Activated T-helper 1 cell treated with anti-CD3 and anti-CD28 coated beads, Interleukin-12 subunit alpha, Interleukin-12 subunit beta, Interleukin-2, Interleukin-4 antibody, amounts not matched to agents 30 ng/mL and 10 ng/mL and 1 ng/mL, durations not matched to agents 14 hours and 24 hours and 36 hours (primary cell): ENCODE data around the gene RBFOX2. TPM values are rescaled to one million over a fixed set of nuclear protein-coding genes. Genes with fewer than 3 reads are reported as not detected.
"Not testable (repeated sequence)": the region's sequence is repeated elsewhere in the genome, so short reads cannot be mapped to it uniquely, and the experiment has no call there.

ENCODE experiments used
- DNase-seq: peaks from one replicate; pipeline ENCODE4 v3.0.0; 2021; ENCODE audit warnings: low spot score
- H3K27ac Mint-ChIP-seq: one replicate; pipeline ENCODE4 v1.8.0; 2021; ENCODE audit warnings: mild to moderate bottlenecking, mixed read lengths
- H3K27me3 Mint-ChIP-seq: one replicate; pipeline ENCODE4 v1.8.0; 2022; ENCODE audit warnings: mild to moderate bottlenecking, moderate library complexity, mixed read lengths; ENCODE audit not compliant: insufficient read depth
- H3K36me3 Mint-ChIP-seq: one replicate; pipeline ENCODE4 v1.8.0; 2021; ENCODE audit warnings: low read depth, mixed read lengths
- H3K4me1 Mint-ChIP-seq: one replicate; pipeline ENCODE4 v1.8.0; 2021; ENCODE audit warnings: low read depth, mixed read lengths
- H3K4me3 Mint-ChIP-seq: one replicate; pipeline ENCODE4 v1.8.0; 2021; ENCODE audit warnings: mild to moderate bottlenecking, moderate library complexity, mixed read lengths
- H3K9me3 Mint-ChIP-seq: one replicate; pipeline ENCODE4 v1.8.0; 2021; ENCODE audit warnings: mixed read lengths
- intact Hi-C: fragments of 100-400 bp; cut with micrococcal nuclease; formaldehyde crosslinking; loops from one replicate; pipeline ENCODE4 v1.15.1; 2024
- total RNA-seq: library from RNA; stranded (reverse); gene quantifications from 2 replicates; pipeline ENCODE4 v1.2.3, GENCODE V29; 2022

Gene RBFOX2
- total RNA-seq, 1 donor from 2014 or later, result 3.8 TPM

DNA sequence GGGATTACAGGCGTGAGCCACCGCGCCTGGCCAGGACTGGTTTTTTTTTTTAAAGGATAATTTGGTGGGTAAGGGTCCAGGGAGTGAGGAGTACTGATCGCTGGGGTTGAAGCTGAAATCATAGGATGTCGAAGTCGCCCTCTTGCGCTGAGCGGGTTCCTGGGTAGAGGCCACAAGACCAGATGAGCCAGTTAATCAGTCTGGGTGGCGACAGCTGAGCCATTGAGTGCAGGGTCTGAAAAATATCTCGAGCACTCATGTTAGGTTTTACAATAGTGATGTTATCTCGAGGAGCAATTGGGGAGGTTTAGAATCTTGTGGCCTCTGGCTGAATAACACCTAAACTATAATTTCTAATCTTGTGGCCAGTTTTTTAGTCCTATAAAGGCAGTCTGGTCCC is 303.1 kb downstream of the RBFOX2 start:
- Mint-ChIP-seq H3K27me3 (peaks cover 2% of the 10 kb centered on the region), H3K4me1 (no peaks in the 10 kb centered on the region), H3K36me3 (no peaks in the 10 kb centered on the region), H3K27ac (no peak overlapping the region), H3K4me3 (no peak overlapping the region), H3K9me3 (no peaks in the 10 kb centered on the region)
- intact Hi-C loops, result no loop called here
- DNase-seq, result no peak

DNA sequence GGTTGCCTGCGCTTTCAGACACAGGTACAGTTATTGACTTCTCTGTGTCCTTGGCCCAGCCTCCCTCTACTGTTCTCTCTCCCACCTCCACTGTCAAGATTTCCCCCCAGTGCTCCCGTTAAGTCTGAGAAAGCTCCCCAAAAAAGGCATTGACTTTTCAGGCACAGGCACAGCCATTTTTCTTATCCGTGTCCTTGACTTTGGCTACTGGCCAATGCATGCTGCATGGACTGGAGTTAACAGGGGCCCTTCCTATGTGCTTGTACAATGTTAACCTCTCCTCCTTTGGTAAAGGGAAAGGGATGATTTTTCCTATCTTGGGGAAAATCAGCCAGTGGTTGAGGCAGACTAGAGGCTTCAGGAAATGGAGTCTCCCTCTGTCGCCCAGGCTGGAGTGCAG is 306.7 kb downstream of the RBFOX2 start:
- intact Hi-C loops, result no loop called here
- Mint-ChIP-seq H3K36me3 (no peaks in the 10 kb centered on the region), H3K27ac (no peak overlapping the region), H3K4me3 (no peak overlapping the region), H3K27me3 (no peaks in the 10 kb centered on the region), H3K9me3 (no peaks in the 10 kb centered on the region), H3K4me1 (no peaks in the 10 kb centered on the region)
- DNase-seq, result no peak

DNA sequence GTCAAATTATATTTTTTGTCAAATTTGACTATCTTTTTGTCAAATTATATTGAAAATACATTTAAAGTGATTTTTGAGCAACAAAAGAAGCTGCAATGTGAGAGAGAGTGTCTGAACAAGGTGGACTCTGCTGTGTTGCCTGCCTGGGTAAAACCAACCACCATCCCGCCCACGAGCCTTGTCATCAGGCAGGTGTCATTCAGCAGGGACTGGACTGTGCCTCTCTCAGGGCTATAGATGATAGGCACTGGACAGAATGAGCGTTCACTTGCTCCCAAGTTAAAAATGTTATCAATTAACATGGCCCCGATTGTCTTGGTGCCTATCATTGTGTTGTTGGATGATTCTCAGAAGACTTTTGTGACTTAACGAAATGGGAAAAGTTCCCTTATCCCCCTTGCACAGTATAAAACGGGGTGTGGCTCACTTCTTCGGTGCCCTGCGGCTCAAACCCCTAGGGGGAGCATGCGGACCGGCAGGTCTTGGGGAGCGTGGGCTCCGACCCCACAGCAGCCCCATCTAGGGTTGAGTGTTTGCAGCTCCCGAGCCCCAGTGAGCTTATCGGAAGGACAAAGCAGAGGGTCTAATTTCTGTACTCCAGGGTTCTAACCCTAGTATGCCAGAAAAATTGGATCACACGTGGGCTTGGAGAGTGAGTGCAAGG is 309.3 kb downstream of the RBFOX2 start:
- Mint-ChIP-seq H3K4me1 (no peaks in the 10 kb centered on the region), H3K27me3 (no peaks in the 10 kb centered on the region), H3K4me3 (no peak overlapping the region), H3K27ac (no peak overlapping the region), H3K36me3 (no peaks in the 10 kb centered on the region), H3K9me3 (no peaks in the 10 kb centered on the region)
- intact Hi-C loops, result no loop called here
- DNase-seq, result no peak

DNA sequence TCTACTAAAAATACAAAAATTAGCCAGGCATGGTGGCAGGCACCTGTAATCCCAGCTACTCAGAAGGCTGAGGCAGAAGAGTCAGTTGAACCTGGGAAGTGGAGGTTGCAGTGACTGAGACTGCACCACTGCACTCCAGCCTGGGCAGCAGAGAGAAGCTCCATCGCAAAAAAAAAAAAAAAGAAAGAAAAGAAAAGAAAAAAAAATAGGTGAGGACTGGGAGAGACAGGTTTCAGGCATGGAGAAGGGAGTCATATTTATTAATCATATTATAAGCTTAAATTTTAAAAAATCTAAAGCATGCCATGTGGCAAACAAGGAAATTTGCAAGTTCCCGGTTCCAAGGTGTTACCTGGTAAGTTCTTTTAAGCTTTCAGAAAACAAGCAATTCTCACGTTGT is 311.1 kb downstream of the RBFOX2 start, which contains the start of gene APOL5:
Gene APOL5 (plus strand): TSS at position 301 of the 400 bp plus-strand sequence. CDS start 0 bp downstream, at position 301.
- no peak within 1 kb of the TSS for H3K27ac Mint-ChIP-seq
- no peaks in the 10 kb centered on the region for H3K4me1 Mint-ChIP-seq
- no peaks in the 10 kb centered on the region for H3K36me3 Mint-ChIP-seq
- H3K4me3 Mint-ChIP-seq, result no peak within 1 kb of the TSS
- H3K9me3 Mint-ChIP-seq, result peaks cover 6% of the 10 kb centered on the region
- intact Hi-C loops, result no loop called here
- peaks cover 4% of the 10 kb centered on the region for H3K27me3 Mint-ChIP-seq
- DNase-seq, result no peak

DNA sequence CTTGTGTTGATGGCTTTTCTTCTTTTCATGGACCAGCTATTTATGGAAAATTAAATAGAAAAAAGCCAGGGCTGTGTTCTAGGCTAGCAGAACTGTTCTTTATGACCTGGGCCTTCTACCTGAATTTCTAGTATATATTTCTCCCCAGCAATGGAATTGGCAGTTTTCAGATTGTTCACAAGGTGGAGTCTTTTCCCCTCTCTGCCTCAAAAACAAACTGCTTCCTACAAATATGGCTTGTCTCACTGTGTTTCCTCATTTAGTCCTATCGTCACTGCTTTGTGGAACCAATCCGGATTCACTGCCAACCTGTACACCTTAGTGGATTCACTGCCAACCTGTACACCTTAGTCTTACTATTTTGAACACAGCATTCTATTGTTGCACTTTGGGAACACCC is 316.0 kb downstream of the RBFOX2 start:
- Mint-ChIP-seq H3K4me3 (no peak overlapping the region), H3K36me3 (no peaks in the 10 kb centered on the region), H3K4me1 (no peaks in the 10 kb centered on the region), H3K9me3 (peaks cover 7% of the 10 kb centered on the region), H3K27me3 (peaks cover 6% of the 10 kb centered on the region), H3K27ac (no peak overlapping the region)
- no peak for DNase-seq
- intact Hi-C loops, result no loop called here

DNA sequence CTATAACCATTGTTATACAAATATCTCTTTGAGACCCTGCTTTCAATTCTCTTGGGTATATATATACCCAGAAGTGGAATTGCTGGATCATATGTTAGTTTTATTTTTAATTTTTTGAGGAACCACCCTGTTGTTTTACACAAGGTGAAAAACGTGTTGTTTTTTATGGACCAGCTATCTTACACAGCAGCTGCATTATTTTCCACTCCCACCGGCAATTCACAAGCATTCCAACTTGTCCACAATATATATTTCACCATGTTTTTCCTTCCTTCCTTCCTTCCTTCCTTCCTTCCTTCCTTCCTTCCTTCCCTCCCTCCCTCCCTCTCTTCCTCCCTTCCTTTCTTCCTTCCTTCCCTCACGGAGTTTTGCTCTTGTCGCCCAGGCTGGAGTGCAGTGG is 317.3 kb downstream of the RBFOX2 start:
- peaks cover 7% of the 10 kb centered on the region for H3K9me3 Mint-ChIP-seq
- intact Hi-C loops, result no loop called here

DNA sequence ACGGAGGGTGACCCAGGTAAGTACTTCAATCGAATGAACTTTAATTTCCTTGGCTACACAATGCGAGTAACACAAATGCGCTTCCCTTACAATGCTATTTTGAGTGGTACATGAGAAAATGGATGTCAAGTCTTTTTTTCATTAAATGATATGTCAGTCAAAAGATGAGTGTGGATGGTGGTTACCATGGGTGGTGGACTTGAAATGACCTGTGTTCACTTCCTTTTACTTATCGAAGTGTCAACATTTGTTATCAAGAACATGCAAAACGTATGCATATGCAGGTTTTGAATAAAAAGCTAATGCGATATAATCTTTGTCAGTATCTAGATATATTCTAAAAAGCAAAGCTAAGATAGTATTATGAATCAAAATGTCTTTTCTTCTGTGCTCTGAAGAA is 319.7 kb downstream of the RBFOX2 start:
- Mint-ChIP-seq H3K4me1 (no peaks in the 10 kb centered on the region), H3K36me3 (no peaks in the 10 kb centered on the region)
- intact Hi-C loops, result no loop called here

More for the DNA sequence above, 317.3 kb downstream of the RBFOX2 start:
- Mint-ChIP-seq H3K4me3 (no peak overlapping the region), H3K27ac (no peak overlapping the region), H3K36me3 (no peaks in the 10 kb centered on the region), H3K4me1 (no peaks in the 10 kb centered on the region), H3K27me3 (peaks cover 6% of the 10 kb centered on the region)
- DNase-seq, result no peak

DNA sequence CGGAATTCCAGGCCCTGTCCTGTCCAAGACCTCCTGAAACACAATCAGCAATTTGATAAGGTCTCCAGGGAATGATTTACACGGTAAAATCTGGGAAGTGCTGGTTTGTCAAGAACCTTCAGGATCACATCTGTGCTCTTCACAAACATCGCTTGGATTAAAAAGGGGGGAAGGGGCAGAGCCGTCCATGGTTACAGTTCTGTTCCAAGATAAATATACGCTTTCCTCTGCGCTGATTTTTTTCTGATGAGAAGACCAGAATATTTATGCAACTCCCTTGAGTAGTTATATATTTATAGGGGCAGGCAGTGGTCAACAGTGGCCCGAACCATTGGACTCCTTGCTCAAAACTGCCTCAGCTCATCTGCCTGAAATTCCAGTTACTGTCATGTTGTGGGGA is 320.2 kb downstream of the RBFOX2 start:
- H3K4me3 Mint-ChIP-seq, result no peak overlapping the region
- peaks cover 7% of the 10 kb centered on the region for H3K9me3 Mint-ChIP-seq
- DNase-seq, result no peak
- no peaks in the 10 kb centered on the region for H3K36me3 Mint-ChIP-seq
- H3K27ac Mint-ChIP-seq, result no peak overlapping the region
- peaks cover 5% of the 10 kb centered on the region for H3K27me3 Mint-ChIP-seq
- intact Hi-C loops, result no loop called here
- H3K4me1 Mint-ChIP-seq, result no peaks in the 10 kb centered on the region

More for the DNA sequence above, 319.7 kb downstream of the RBFOX2 start:
- H3K27me3 Mint-ChIP-seq, result peaks cover 5% of the 10 kb centered on the region
- peaks cover 7% of the 10 kb centered on the region for H3K9me3 Mint-ChIP-seq
- no peak overlapping the region for H3K27ac Mint-ChIP-seq
- H3K4me3 Mint-ChIP-seq, result no peak overlapping the region
- DNase-seq, result no peak

DNA sequence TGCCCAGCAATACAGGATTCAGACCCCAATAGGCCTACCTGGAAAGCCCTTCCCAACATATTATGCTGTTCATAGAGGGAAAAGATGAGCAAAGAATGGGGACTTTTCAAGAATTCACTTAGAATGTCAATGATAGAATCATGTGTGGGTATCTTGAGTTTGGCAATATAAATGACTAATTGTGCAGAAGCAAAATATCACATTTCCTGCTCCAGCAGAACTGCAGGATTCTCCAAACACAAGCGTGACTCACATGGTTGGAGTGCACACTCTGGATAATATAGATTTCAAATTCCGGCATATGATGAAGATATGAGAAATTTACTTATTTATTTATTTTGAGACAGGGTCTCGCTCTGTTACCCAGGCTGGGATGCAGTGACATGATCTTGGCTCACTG is 323.5 kb downstream of the RBFOX2 start:
- no peaks in the 10 kb centered on the region for H3K9me3 Mint-ChIP-seq
- H3K4me1 Mint-ChIP-seq, result no peaks in the 10 kb centered on the region

DNA sequence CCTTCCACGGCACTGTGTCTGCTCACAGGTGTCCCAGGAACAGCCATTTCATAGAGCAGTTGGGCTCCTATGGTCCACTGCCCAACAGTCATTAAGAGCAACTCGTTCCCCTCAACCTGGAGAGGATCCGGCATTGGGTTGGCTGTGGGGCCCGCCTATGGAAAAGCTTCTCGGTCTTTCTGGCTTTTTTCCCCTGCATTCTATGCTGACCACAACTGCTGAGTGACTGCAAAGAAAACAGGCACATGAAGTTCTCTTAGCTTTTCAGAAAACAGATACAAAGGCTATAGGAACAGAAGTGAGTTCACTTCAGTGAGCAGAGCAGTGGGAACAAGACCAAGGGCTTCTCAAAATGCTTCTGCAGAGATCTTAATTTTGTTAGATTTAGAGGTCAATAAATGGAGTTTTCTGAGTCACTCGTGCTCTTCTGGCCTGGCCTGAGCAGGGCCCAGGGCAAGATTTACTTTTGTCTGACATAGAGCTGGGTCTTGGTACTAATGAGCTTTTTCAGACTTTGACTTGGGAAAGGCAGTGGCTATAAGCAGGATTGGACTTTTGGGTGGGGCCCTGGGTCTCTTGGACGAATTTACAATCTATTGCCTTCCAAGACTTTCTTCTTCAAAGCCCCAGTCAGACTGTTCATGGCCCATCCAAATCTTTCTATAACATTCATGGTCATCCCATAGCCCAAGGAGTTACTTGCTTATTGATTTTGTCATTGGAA is 324.6 kb downstream of the RBFOX2 start:
- DNase-seq, result no peak
- no peaks in the 10 kb centered on the region for H3K4me1 Mint-ChIP-seq
- no peak overlapping the region for H3K4me3 Mint-ChIP-seq
- H3K36me3 Mint-ChIP-seq, result no peaks in the 10 kb centered on the region
- no peaks in the 10 kb centered on the region for H3K9me3 Mint-ChIP-seq
- intact Hi-C loops, result no loop called here
- H3K27me3 Mint-ChIP-seq, result no peaks in the 10 kb centered on the region
- H3K27ac Mint-ChIP-seq, result no peak overlapping the region

More for the DNA sequence above, 323.5 kb downstream of the RBFOX2 start:
- Mint-ChIP-seq H3K4me3 (no peak overlapping the region), H3K27me3 (peaks cover 3% of the 10 kb centered on the region), H3K36me3 (no peaks in the 10 kb centered on the region), H3K27ac (no peak overlapping the region)
- intact Hi-C loops, result no loop called here
- DNase-seq, result no peak

DNA sequence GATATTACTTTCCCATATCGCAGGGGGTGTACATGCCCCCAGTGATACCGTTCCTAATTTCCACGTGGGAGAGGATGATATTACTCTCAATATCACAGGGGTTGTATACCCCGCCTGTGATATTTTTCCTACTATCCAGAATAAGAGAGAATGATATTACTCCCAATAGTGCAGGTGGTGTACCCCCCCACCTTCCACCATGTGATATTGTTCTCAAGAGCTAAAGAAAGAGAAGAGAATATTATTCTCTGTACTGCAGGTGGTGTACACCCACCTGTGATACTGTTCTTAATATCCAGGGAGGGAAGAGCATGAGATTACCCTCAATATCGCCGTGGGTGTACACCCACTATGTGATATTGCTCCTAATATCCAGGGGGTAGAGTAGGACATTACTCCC is 328.8 kb downstream of the RBFOX2 start:
- H3K9me3 Mint-ChIP-seq, H3K4me3 Mint-ChIP-seq, H3K36me3 Mint-ChIP-seq, H3K27ac Mint-ChIP-seq, DNase-seq, H3K27me3 Mint-ChIP-seq, H3K4me1 Mint-ChIP-seq: not testable (repeated sequence)
- intact Hi-C loops, result loop anchor here (5.0 kb wide), 2 partner anchors 38 to 68 kb away; no protein-coding TSS in a partner anchor

DNA sequence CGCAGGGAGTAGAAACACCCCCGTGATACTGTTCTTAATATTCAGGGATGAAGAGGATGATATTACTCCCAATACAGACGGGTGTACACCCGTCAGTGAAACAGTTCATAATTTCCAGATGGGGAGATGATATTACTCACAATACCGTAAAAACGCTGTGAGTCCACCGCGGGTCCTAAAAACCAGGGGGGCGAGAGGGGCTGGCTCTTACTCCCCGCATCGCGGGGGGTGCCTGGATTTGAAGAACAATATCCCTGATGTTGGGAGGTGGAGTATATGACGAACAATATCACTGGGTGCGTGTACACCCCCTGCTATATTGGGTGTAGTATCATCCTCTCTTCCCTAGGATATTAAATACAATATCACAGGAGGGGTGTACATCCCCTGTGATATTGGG is 331.5 kb downstream of the RBFOX2 start:
- Mint-ChIP-seq H3K4me1 (no peaks in the 10 kb centered on the region), H3K27me3 (no peaks in the 10 kb centered on the region), H3K36me3 (no peaks in the 10 kb centered on the region), H3K4me3 (no peak overlapping the region), H3K27ac (no peak overlapping the region), H3K9me3 (no peaks in the 10 kb centered on the region)
- DNase-seq, result peak; percentile 40
- intact Hi-C loops, result loop anchor here (2.0 to 5.0 kb wide), 3 partner anchors 35 to 65 kb away; partner anchors contain the start of gene APOL6

DNA sequence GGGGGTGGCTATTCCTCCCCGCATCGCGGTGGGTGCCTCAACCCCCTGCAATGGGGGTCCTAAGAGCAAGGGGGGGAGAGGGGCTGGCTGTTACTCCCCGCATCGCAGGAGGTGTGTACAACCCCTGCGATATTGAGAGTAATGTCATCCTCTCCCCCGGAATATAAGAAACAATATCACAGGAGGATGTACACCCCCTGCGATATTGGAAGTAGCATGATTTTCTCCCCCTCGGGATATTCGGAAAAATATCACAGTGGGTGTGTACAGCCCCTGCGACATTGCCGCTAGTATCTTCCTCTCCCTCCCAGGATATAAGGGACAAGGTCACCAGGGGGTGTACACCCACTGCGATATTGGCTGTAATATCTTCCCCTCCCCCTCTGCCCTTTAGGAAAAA is 333.4 kb downstream of the RBFOX2 start:
- Mint-ChIP-seq H3K36me3 (no peaks in the 10 kb centered on the region), H3K27me3 (no peaks in the 10 kb centered on the region), H3K27ac (no peak overlapping the region), H3K9me3 (no peaks in the 10 kb centered on the region), H3K4me1 (no peaks in the 10 kb centered on the region), H3K4me3 (no peak overlapping the region)
- DNase-seq, result no peak
- intact Hi-C loops, result loop anchor here (5.0 kb wide), 2 partner anchors 33 to 63 kb away; no protein-coding TSS in a partner anchor
